ENCODE results near the gene NPC1L1. TPM values are rescaled to one million over a fixed set of nuclear protein-coding genes. Genes with fewer than 3 reads are reported as not detected.

NPC1L1 gene
- total and polyA plus RNA-seq, 10 of the 15 experiments (the other 5 are each of a cell fraction or from before 2014, with no cell fraction given), result 0.01 to 0.90 TPM; not detected in 8

- TF ChIP-seq TCF12 (IDR thresholded peaks at IDR 0.05; ENCODE audit: low read depth, low read length) (no peak), PAX5 (IDR thresholded peaks at IDR 0.05; ENCODE audit: borderline replicate concordance, low read depth, low read length) (no peak), RCOR1 (conservative IDR thresholded peaks at IDR 0.05; ENCODE audit: low read depth, low read length) (no peak), KAT2A (conservative IDR thresholded peaks at IDR 0.05; ENCODE audit: control insufficient read depth, low read depth, low read length) (no peak), BHLHE40 (IDR thresholded peaks at IDR 0.05; ENCODE audit: borderline replicate concordance in 1 of 2, low read depth in 2 of 2, low read length in 1 of 2) (no peak), BCL3 (IDR thresholded peaks at IDR 0.05; ENCODE audit: borderline replicate concordance, insufficient read depth, low read depth, low read length, poor library complexity, severe bottlenecking) (no peak), IRF4 (IDR thresholded peaks at IDR 0.05; ENCODE audit: low read depth, low read length) (no peak), PKNOX1 (IDR thresholded peaks at IDR 0.05) (no peak), SMC3 (IDR thresholded peaks at IDR 0.05; ENCODE audit: borderline replicate concordance, low read length) (peak; percentile 86), POLR2AphosphoS5 (IDR thresholded peaks at IDR 0.05; ENCODE audit: low read length) (0 out of 2 replicates have a peak, but pooled peaks have one; percentile 10), CBFB (IDR thresholded peaks at IDR 0.05; ENCODE audit: low read depth) (no peak), RFX5 (IDR thresholded peaks at IDR 0.05; ENCODE audit: low read depth, low read length) (no peak), IKZF1 (conservative IDR thresholded peaks at IDR 0.05) (no peak), CTCF (IDR thresholded peaks at IDR 0.05 in 2 of 3, conservative IDR thresholded peaks at IDR 0.05 in 1 of 3; ENCODE audit: control insufficient read depth in 2 of 3, extremely low read depth in 1 of 3, insufficient read depth in 1 of 3, low read depth in 3 of 3, low read length in 3 of 3) (peak; percentile 94 to 97 (median 97); a peak in 5 of 6 replicates), YY1 (IDR thresholded peaks at IDR 0.05; ENCODE audit: low read depth, low read length) (peak; percentile 72; the same call in 1 of the 2 replicates), NR2F1 (conservative IDR thresholded peaks at IDR 0.05) (no peak), ZBED1 (IDR thresholded peaks at IDR 0.05; ENCODE audit: borderline replicate concordance) (no peak), E4F1 (IDR thresholded peaks at IDR 0.05; ENCODE audit: borderline replicate concordance, partially characterized antibody) (no peak), ZBTB11 (CRISPR knock-in tag; IDR thresholded peaks at IDR 0.05) (no peak)
Measured at GRCh38 chr7:44565097-44565794, 24.1 kb upstream of the NPC1L1 start (continued).
